ENCODE measurements around the gene PLEKHN1.

GRCh38 chr1:991895-992294 is 25.6 kb downstream of the PLEKHN1 start:
- TF ChIP-seq, protein P1, sequence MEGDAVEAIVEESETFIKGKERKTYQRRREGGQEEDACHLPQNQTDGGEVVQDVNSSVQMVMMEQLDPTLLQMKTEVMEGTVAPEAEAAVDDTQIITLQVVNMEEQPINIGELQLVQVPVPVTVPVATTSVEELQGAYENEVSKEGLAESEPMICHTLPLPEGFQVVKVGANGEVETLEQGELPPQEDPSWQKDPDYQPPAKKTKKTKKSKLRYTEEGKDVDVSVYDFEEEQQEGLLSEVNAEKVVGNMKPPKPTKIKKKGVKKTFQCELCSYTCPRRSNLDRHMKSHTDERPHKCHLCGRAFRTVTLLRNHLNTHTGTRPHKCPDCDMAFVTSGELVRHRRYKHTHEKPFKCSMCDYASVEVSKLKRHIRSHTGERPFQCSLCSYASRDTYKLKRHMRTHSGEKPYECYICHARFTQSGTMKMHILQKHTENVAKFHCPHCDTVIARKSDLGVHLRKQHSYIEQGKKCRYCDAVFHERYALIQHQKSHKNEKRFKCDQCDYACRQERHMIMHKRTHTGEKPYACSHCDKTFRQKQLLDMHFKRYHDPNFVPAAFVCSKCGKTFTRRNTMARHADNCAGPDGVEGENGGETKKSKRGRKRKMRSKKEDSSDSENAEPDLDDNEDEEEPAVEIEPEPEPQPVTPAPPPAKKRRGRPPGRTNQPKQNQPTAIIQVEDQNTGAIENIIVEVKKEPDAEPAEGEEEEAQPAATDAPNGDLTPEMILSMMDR (conservative IDR thresholded peaks at IDR 0.05 in 1 of 2, IDR thresholded peaks at IDR 0.05 in 1 of 2; ENCODE audit: extremely low read depth in 1 of 2, insufficient read depth in 1 of 2, low read depth in 1 of 2, low read length in 2 of 2), result no peak
- TF ChIP-seq EZH2 (IDR thresholded peaks at IDR 0.05; ENCODE audit: borderline replicate concordance, low read length), result no peak

Measured in mammary epithelial cell (primary cell).